ENCODE results near the gene ARAP2. TPM values are rescaled to one million over a fixed set of nuclear protein-coding genes. Genes with fewer than 3 reads are reported as not detected.

Gene ARAP2
- total and polyA plus RNA-seq, 2 experiments from 2014 or later: 0.92 to 4.8 TPM

GRCh38 chr4:36039026-36039425 is 205.3 kb downstream of the ARAP2 start:
- no peaks in the 10 kb centered on the region for H3F3A ChIP-seq (replicated peaks; ENCODE audit: low read depth)
- Mint-ChIP-seq H3K4me1 (peaks cover 13% of the 10 kb centered on the region), H3K27me3 (ENCODE audit: insufficient read depth, low read depth, poor library complexity) (no peaks in the 10 kb centered on the region), H3K27ac (no peak overlapping the region; the same call in 1 of the 2 replicates), H3K4me3 (no peak overlapping the region), H3K9me3 (no peaks in the 10 kb centered on the region), H3K36me3 (ENCODE audit: low read depth) (no peaks in the 10 kb centered on the region)
- no peak overlapping the region for H3K4me2 ChIP-seq
- no peaks in the 10 kb centered on the region for H4K20me1 ChIP-seq (replicated peaks; ENCODE audit: insufficient read depth)
- H3K36me3 ChIP-seq (ENCODE audit: insufficient read depth): no peaks in the 10 kb centered on the region
- no peak overlapping the region for H2AFZ ChIP-seq
- H3K27ac ChIP-seq (ENCODE audit: low read depth): no peak overlapping the region
- no peak for TF ChIP-seq NANOG (IDR thresholded peaks at IDR 0.05; ENCODE audit: borderline replicate concordance)
- no peak for TF ChIP-seq JUNB (IDR thresholded peaks at IDR 0.05; ENCODE audit: unreplicated experiment)
- no peak for TF ChIP-seq CREB1 (CRISPR knock-in tag; IDR thresholded peaks at IDR 0.05; ENCODE audit: low read depth)
- no peak for TF ChIP-seq EZH2phosphoT487 (IDR thresholded peaks at IDR 0.05; ENCODE audit: unreplicated experiment)
- no peak for TF ChIP-seq ETS1 (IDR thresholded peaks at IDR 0.05)
- TF ChIP-seq CTCF (conservative IDR thresholded peaks at IDR 0.05; ENCODE audit: low read depth in 2 of 2): peak in 1 of 2 experiments; percentile 22; a peak in 3 of 4 replicates
- TF ChIP-seq STAT1 (IDR thresholded peaks at IDR 0.05; ENCODE audit: unreplicated experiment): no peak
- DNase-seq (ENCODE audit: low spot score): peak; percentile 42
- H3K9me2 ChIP-seq (ENCODE audit: insufficient read depth): no peaks in the 10 kb centered on the region
- H3K4me1 ChIP-seq (ENCODE audit: insufficient read depth): peaks cover 8% of the 10 kb centered on the region; the same call in 1 of the 2 replicates
- H3K4me3 ChIP-seq: no peak overlapping the region
- peak; percentile 57; the same call in 2 of the 3 replicates for ATAC-seq
- no peaks in the 10 kb centered on the region for H3K27me3 ChIP-seq (ENCODE audit: insufficient read depth)
- no peaks in the 10 kb centered on the region for H3K79me2 ChIP-seq (replicated peaks; ENCODE audit: insufficient read depth)

GRCh38 chr4:36038491-36038890 is 205.8 kb downstream of the ARAP2 start:
- no peaks in the 10 kb centered on the region for H3K9me2 ChIP-seq (ENCODE audit: insufficient read depth)
- no peaks in the 10 kb centered on the region for H3F3A ChIP-seq (replicated peaks; ENCODE audit: low read depth)
- no peaks in the 10 kb centered on the region for H3K27me3 ChIP-seq (ENCODE audit: insufficient read depth)
- H3K36me3 ChIP-seq (ENCODE audit: insufficient read depth): no peaks in the 10 kb centered on the region
- H3K9me3 Mint-ChIP-seq: no peaks in the 10 kb centered on the region
- no peak overlapping the region for H2AFZ ChIP-seq
- no peaks in the 10 kb centered on the region for H3K36me3 Mint-ChIP-seq (ENCODE audit: low read depth)
- no peak overlapping the region for H3K4me3 ChIP-seq
- TF ChIP-seq STAT1 (IDR thresholded peaks at IDR 0.05; ENCODE audit: unreplicated experiment) (no peak), JUNB (IDR thresholded peaks at IDR 0.05; ENCODE audit: unreplicated experiment) (no peak)
- no peak overlapping the region for H3K4me2 ChIP-seq
- ATAC-seq: no peak
- H3K4me1 Mint-ChIP-seq: peaks cover 13% of the 10 kb centered on the region
- no peaks in the 10 kb centered on the region for H3K79me2 ChIP-seq (replicated peaks; ENCODE audit: insufficient read depth)
- no peaks in the 10 kb centered on the region for H4K20me1 ChIP-seq (replicated peaks; ENCODE audit: insufficient read depth)
- no peak for DNase-seq (ENCODE audit: low spot score)
- no peak overlapping the region for H3K27ac Mint-ChIP-seq
- H3K27ac ChIP-seq (ENCODE audit: low read depth): no peak overlapping the region
- H3K4me3 Mint-ChIP-seq: no peak overlapping the region
- H3K27me3 Mint-ChIP-seq (ENCODE audit: insufficient read depth, low read depth, poor library complexity): no peaks in the 10 kb centered on the region
- H3K4me1 ChIP-seq (ENCODE audit: insufficient read depth): peaks cover 8% of the 10 kb centered on the region; the same call in 1 of the 2 replicates

GRCh38 chr4:36037127-36037526 is 207.2 kb downstream of the ARAP2 start:
- Histone ChIP-seq H4K20me1 (replicated peaks; ENCODE audit: insufficient read depth) (no peaks in the 10 kb centered on the region), H3K79me2 (replicated peaks; ENCODE audit: insufficient read depth) (no peaks in the 10 kb centered on the region), H3K36me3 (ENCODE audit: insufficient read depth) (no peaks in the 10 kb centered on the region), H3F3A (replicated peaks; ENCODE audit: low read depth) (no peaks in the 10 kb centered on the region), H3K4me2 (no peak overlapping the region), H2AFZ (no peak overlapping the region), H3K27me3 (ENCODE audit: insufficient read depth) (no peaks in the 10 kb centered on the region), H3K9me2 (ENCODE audit: insufficient read depth) (no peaks in the 10 kb centered on the region; the same call in 1 of the 2 replicates), H3K4me1 (ENCODE audit: insufficient read depth) (peaks cover 8% of the 10 kb centered on the region; the same call in 1 of the 2 replicates), H3K27ac (ENCODE audit: low read depth) (no peak overlapping the region), H3K4me3 (no peak overlapping the region)
- Mint-ChIP-seq H3K4me1 (peaks cover 13% of the 10 kb centered on the region), H3K27ac (no peak overlapping the region), H3K27me3 (ENCODE audit: insufficient read depth, low read depth, poor library complexity) (no peaks in the 10 kb centered on the region), H3K36me3 (ENCODE audit: low read depth) (no peaks in the 10 kb centered on the region), H3K9me3 (no peaks in the 10 kb centered on the region), H3K4me3 (no peak overlapping the region)
- ATAC-seq: no peak
- no peak for TF ChIP-seq ETS1 (IDR thresholded peaks at IDR 0.05)
- TF ChIP-seq POLR2AphosphoS5 (IDR thresholded peaks at IDR 0.05; ENCODE audit: low read depth): no peak
- TF ChIP-seq REST (IDR thresholded peaks at IDR 0.05; ENCODE audit: unreplicated experiment): no peak
- DNase-seq (ENCODE audit: low spot score): no peak

All from GM23338 (cell line).